IMR-90 (cell line): Measurements from ENCODE around the gene PPP6R3. TPM values are rescaled to one million over a fixed set of nuclear protein-coding genes. Genes with fewer than 3 reads are reported as not detected.

Source experiments
- ATAC-seq: fragments of 200-7000 bp; cut with Tn5 transposase; 2 replicates; pipeline ENCODE4 v1.9.1; 2020; ENCODE audit warnings: low read depth, mild to moderate bottlenecking, moderate library complexity
- BruUV-seq: library from RNA; stranded (reverse); fragments of 400-500 nt; replicated peaks from 2 replicates; lab custom pipeline; 2021; lab: Mats Ljungman, UMichigan
- CTCF ChIA-PET: fragments of 300-600 bp; formaldehyde crosslinking; extraction: SDS; loops from one replicate; lab custom pipeline; 2021; ENCODE audit warnings: antibody characterized with exemption; lab: Yijun Ruan, JAX
- POLR2A ChIA-PET: fragments of 300-600 bp; sonication (Branson Sonifier 250); formaldehyde crosslinking; loops from one replicate; lab custom pipeline; 2022; ENCODE audit warnings: antibody characterized with exemption; ENCODE audit not compliant: unreplicated experiment; lab: Charles Lee
- DNase-seq: peaks from one replicate; pipeline ENCODE4 v3.0.0; 2013
- H2AFZ ChIP-seq: replicated peaks from 2 replicates; pipeline ENCODE3; 2013; ENCODE audit warnings: low read length, mild to moderate bottlenecking; ENCODE audit not compliant: poor library complexity
- H2AK5ac ChIP-seq: 2 replicates; pipeline ENCODE4 v1.6.1; 2013; ENCODE audit warnings: low read depth, low read length, inconsistent platforms
- H2AK9ac ChIP-seq: replicated peaks from 2 replicates; pipeline ENCODE3; 2013; ENCODE audit warnings: mild to moderate bottlenecking, low read depth, low read length, moderate library complexity; ENCODE audit not compliant: poor library complexity
- H2BK120ac ChIP-seq: 2 replicates; pipeline ENCODE4 v1.6.1; 2013; ENCODE audit warnings: low read depth, low read length, inconsistent platforms
- H2BK15ac ChIP-seq: 3 replicates; pipeline ENCODE4 v1.6.1; 2013; ENCODE audit warnings: low read depth, low read length, inconsistent platforms
- H2BK20ac ChIP-seq: 2 replicates; pipeline ENCODE4 v1.6.1; 2013; ENCODE audit warnings: low read depth, mild to moderate bottlenecking, inconsistent platforms, low read length, moderate library complexity
- H2BK5ac ChIP-seq: 2 replicates; pipeline ENCODE4 v1.6.1; 2013; ENCODE audit warnings: mild to moderate bottlenecking, low read depth, low read length, inconsistent platforms; ENCODE audit not compliant: poor library complexity, severe bottlenecking
- H3K14ac ChIP-seq: replicated peaks from 2 replicates; pipeline ENCODE4 v1.6.1; 2013; ENCODE audit warnings: low read depth, low read length, inconsistent platforms
- H3K18ac ChIP-seq: 2 replicates; pipeline ENCODE4 v1.6.1; 2013; ENCODE audit warnings: low read depth, low read length, control low read depth
- H3K23ac ChIP-seq: 2 replicates; pipeline ENCODE4 v1.6.1; 2013; ENCODE audit warnings: low read depth, low read length, inconsistent platforms
- H3K27ac ChIP-seq: 2 replicates; pipeline ENCODE4 v1.5.1; 2013; ENCODE audit warnings: mild to moderate bottlenecking, control low read depth, low read length; ENCODE audit not compliant: insufficient read depth
- H3K27me3 ChIP-seq: 2 replicates; pipeline ENCODE4 v1.6.1; 2013; ENCODE audit warnings: low read length; ENCODE audit not compliant: control insufficient read depth, insufficient read depth
- H3K36me3 ChIP-seq: 2 replicates; pipeline ENCODE4 v1.6.1; 2013; ENCODE audit warnings: low read length, mixed read lengths; ENCODE audit not compliant: control insufficient read depth, insufficient read depth
- H3K4ac ChIP-seq: 2 replicates; pipeline ENCODE4 v1.6.1; 2013; ENCODE audit warnings: low read depth, low read length, inconsistent platforms
- H3K4me1 ChIP-seq: 2 replicates; pipeline ENCODE4 v1.6.1; 2013; ENCODE audit warnings: low read length, mixed read lengths; ENCODE audit not compliant: control insufficient read depth, insufficient read depth
- H3K4me2 ChIP-seq: 2 replicates; pipeline ENCODE4 v1.6.1; 2013; ENCODE audit warnings: low read depth, mild to moderate bottlenecking, control low read depth, low read length, moderate library complexity
- H3K4me3 ChIP-seq: 2 replicates; pipeline ENCODE4 v1.5.1; 2013; ENCODE audit warnings: low read depth, mild to moderate bottlenecking, control low read depth, low read length, moderate library complexity; ENCODE audit not compliant: insufficient read depth
- H3K56ac ChIP-seq: 2 replicates; pipeline ENCODE4 v1.6.1; 2013; ENCODE audit warnings: low read length, inconsistent platforms; ENCODE audit not compliant: insufficient read depth; ENCODE audit errors: extremely low read depth
- H3K79me1 ChIP-seq, 2 experiments: 2 replicates each; pipeline ENCODE4 v1.6.1; 2013; ENCODE audit warnings: low read length in 2 of 2, inconsistent platforms in 1 of 2, low read depth in 1 of 2
- H3K9ac ChIP-seq: 2 replicates; pipeline ENCODE4 v1.6.1; 2013; ENCODE audit warnings: low read depth, low read length, control low read depth
- H3K9me1 ChIP-seq: 2 replicates; pipeline ENCODE4 v1.6.1; 2013; ENCODE audit warnings: low read length, inconsistent platforms; ENCODE audit not compliant: insufficient read depth
- H3K9me3 ChIP-seq: 2 replicates; pipeline ENCODE4 v1.6.1; 2013; ENCODE audit warnings: low read length; ENCODE audit not compliant: control insufficient read depth, insufficient read depth
- H4K20me1 ChIP-seq: 2 replicates; pipeline ENCODE4 v1.6.1; 2013; ENCODE audit warnings: low read length, inconsistent platforms; ENCODE audit not compliant: insufficient read depth
- H4K5ac ChIP-seq: 2 replicates; pipeline ENCODE4 v1.6.1; 2013; ENCODE audit warnings: mild to moderate bottlenecking, low read depth, low read length, control low read depth
- H4K8ac ChIP-seq, 2 experiments: 2 replicates each; pipeline ENCODE4 v1.6.1; 2013; ENCODE audit warnings: low read depth in 2 of 2, low read length in 2 of 2, control low read depth in 1 of 2, inconsistent platforms in 1 of 2
- H4K91ac ChIP-seq: 2 replicates; pipeline ENCODE4 v1.6.1; 2013; ENCODE audit warnings: low read depth, low read length, inconsistent platforms; ENCODE audit not compliant: insufficient read depth
- CEBPB ChIP-seq: IDR thresholded peaks from 2 replicates; pipeline ENCODE4 v1.6.1; 2012; ENCODE audit warnings: low read depth, low read length, improper control_type of control experiment
- CHD1 ChIP-seq: IDR thresholded peaks from 2 replicates; pipeline ENCODE4 v1.6.1; 2012; ENCODE audit warnings: low read depth, low read length, improper control_type of control experiment
- FOS ChIP-seq: fragments of 150-350 bp; IDR thresholded peaks from 2 replicates; pipeline ENCODE4 v1.6.1; 2016; ENCODE audit warnings: low read depth, low read length
- MAFK ChIP-seq: IDR thresholded peaks from 2 replicates; pipeline ENCODE4 v1.6.1; 2012; ENCODE audit warnings: low read depth, low read length, improper control_type of control experiment
- MAZ ChIP-seq: IDR thresholded peaks from 2 replicates; pipeline ENCODE4 v1.6.1; 2012; ENCODE audit warnings: low read depth, mild to moderate bottlenecking, low read length, improper control_type of control experiment, moderate library complexity, borderline replicate concordance
- POLR2A ChIP-seq: IDR thresholded peaks from 2 replicates; pipeline ENCODE4 v1.6.1; 2012; ENCODE audit warnings: mild to moderate bottlenecking, low read depth, low read length
- WGBS, 2 experiments: methylation state at CpG; one replicate each; pipeline versions ENCODE4 v1.1.5 to v1.1.7; 2013; ENCODE audit warnings: missing lambda C conversion rate in 2 of 2; ENCODE audit not compliant: insufficient read length in 1 of 2; ENCODE audit errors: extremely low coverage in 2 of 2; 5-methylcytosine and 5-hydroxymethylcytosine counted together
- dilution Hi-C: fragments of 300-500 bp; cut with HindIII; formaldehyde crosslinking; loops from one replicate; pipeline ENCODE4 v1.14.3; 2018; ENCODE audit warnings: low sequenced_read_pairs; ENCODE audit not compliant: unreplicated experiment
- in situ Hi-C: fragments of 300-500 bp; cut with MboI; formaldehyde crosslinking; loops from 3 replicates; pipeline ENCODE4 v1.14.3; 2019; ENCODE audit warnings: low sequenced_read_pairs, inconsistent platforms, mixed read lengths
- intact Hi-C: fragments of 100-400 bp; cut with micrococcal nuclease; formaldehyde crosslinking; loops from 2 replicates; pipeline ENCODE4 v1.10.0; 2022
- polyA plus RNA-seq, 3 experiments: library from polyadenylated mRNA; depleted of rRNA; stranded (reverse); fragments of >200 nt; gene quantifications; 2 replicates each; pipeline ENCODE4 v1.2.3, GENCODE V29; 2012; ENCODE audit warnings: low replicate concordance in 1 of 3
- total RNA-seq: library from RNA; depleted of rRNA; stranded (reverse); fragments of >200 nt; gene quantifications from 2 replicates; pipeline ENCODE4 v1.2.3, GENCODE V29; 2012
- TF ChIP-seq, protein P1 (sequence below): fragments of 150-350 bp; IDR thresholded peaks from 2 replicates; pipeline ENCODE4 v1.6.1; 2017; ENCODE audit warnings: mild to moderate bottlenecking, antibody characterized with exemption, low read length, low read depth

PPP6R3 gene
- total and polyA plus RNA-seq, 2 of the 4 experiments (the other 2 are of a cell fraction), result 29.0 to 123 TPM

DNA sequence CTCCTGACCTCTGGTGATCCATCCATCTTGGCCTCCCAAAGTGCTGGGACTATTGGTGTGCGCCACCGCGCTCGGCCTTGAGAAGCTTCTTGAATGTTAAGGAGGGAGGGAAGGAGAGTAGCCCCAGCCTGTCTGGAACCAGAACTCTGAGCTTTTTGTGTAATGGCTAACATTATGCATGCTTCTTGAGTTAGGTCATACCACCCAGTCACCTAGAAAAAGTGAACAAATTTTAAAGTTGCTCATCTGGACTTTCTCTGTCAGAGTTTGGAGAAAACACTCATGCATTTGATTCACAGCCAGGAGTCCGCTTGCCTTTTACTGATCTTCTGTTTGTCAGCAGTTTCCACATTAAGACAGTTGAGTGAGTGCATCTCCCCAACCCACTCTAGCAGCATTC, 82.1 kb downstream of the PPP6R3 start:
- in situ Hi-C loops (no loop called here), dilution Hi-C loops (no loop called here), intact Hi-C loops (no loop called here)
- Histone ChIP-seq H3K79me1 (peaks cover 66 to 79% of the 10 kb centered on the region in 2 experiments), H3K18ac (no peak overlapping the region), H3K9me1 (peaks cover 33% of the 10 kb centered on the region), H3K56ac (no peak overlapping the region), H2BK120ac (no peak overlapping the region), H3K4me1 (peaks cover 9% of the 10 kb centered on the region), H3K27ac (peak overlapping the region; percentile 36), H4K20me1 (peaks cover 53% of the 10 kb centered on the region), H2AFZ (no peak overlapping the region), H2BK20ac (no peak overlapping the region), H3K23ac (no peak overlapping the region), H3K36me3 (peaks cover 36% of the 10 kb centered on the region), H2BK15ac (no peak overlapping the region), H2AK9ac (no peak overlapping the region), H2BK5ac (peak overlapping the region; percentile 2), H3K4me3 (no peak overlapping the region), H2AK5ac (no peak overlapping the region), H3K27me3 (no peaks in the 10 kb centered on the region), H4K91ac (no peak overlapping the region), H3K9ac (no peak overlapping the region), H3K14ac (no peak overlapping the region), H3K9me3 (no peaks in the 10 kb centered on the region), H3K4me2 (no peak overlapping the region), H3K4ac (0 out of 2 replicates have a peak overlapping the region, but pooled peaks have one; percentile 7), H4K5ac (no peak overlapping the region), H4K8ac (no peak overlapping the region)
- no TSS peak for BruUV-seq
- no CpG with 5 or more reads among the region's 5 CpGs for WGBS, 2 experiments
- ATAC-seq (peak; percentile 93), DNase-seq (peak; percentile 93)
- CTCF ChIA-PET, result interaction anchor here (0.6 kb wide), 1 partner anchor 36 kb away, joined by 4 read pairs; no protein-coding TSS in a partner anchor
- POLR2A ChIA-PET, result no interaction called here
- TF ChIP-seq FOS (peak; percentile 33; the same call in 1 of the 2 replicates), CHD1 (no peak), MAZ (peak; percentile 44; the same call in 1 of the 2 replicates), POLR2A (no peak), CEBPB (peak; percentile 48; the same call in 1 of the 2 replicates), MAFK (peak; percentile 81)
- TF ChIP-seq, protein P1, sequence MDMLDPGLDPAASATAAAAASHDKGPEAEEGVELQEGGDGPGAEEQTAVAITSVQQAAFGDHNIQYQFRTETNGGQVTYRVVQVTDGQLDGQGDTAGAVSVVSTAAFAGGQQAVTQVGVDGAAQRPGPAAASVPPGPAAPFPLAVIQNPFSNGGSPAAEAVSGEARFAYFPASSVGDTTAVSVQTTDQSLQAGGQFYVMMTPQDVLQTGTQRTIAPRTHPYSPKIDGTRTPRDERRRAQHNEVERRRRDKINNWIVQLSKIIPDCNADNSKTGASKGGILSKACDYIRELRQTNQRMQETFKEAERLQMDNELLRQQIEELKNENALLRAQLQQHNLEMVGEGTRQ, result no peak
